HG03521 (cell line): Measurements from ENCODE around the gene ARHGAP32.
"Not testable (repeated sequence)": the region's sequence is repeated elsewhere in the genome, so short reads cannot be mapped to it uniquely, and the experiment has no call there.

Source experiments
- ATAC-seq: cut with Tn5 transposase; IDR thresholded peaks from one replicate; pipeline ENCODE4 v1.9.1; 2021; ENCODE audit warnings: mild to moderate bottlenecking, moderate library complexity; ENCODE audit not compliant: unreplicated experiment

ARHGAP32 gene

DNA sequence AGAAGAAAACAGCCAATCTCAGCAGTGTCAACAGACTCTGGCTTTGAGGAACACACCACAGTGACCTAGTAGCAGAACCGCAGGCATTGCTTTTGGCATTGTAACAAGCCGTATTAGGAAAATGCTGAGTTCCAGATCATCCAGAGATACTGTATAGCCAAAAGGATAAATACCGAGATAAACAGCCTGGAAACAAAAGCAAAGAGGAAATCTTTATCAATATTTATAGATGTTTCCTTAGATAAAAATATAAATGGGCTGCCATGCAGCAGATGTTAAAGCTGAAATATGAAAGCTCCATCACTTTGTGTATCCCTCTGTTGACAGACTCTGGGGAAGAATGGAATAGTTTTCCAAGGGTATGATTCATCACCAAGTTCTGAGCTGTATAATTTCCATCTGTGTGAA is 150.5 kb downstream of the ARHGAP32 start:
- ATAC-seq, result no peak

DNA sequence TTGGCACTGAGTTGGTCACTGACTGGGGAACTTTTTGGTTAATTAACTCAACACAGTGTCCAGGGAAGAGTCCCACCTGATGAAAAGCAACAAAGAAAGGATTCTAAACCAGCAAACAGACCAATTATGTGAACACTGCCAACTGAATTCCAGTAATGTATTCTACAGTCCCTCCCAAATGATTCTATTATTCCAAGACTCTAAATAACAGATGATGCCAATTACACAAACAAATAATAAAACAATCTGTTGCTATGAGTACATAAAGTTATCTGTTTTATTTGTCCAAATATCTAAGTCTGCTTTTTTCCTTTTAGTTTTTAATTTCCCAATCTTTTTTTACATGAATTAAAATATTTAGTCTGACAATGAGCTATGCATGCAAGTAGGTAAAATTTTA is 151.2 kb downstream of the ARHGAP32 start:
- no peak for ATAC-seq

DNA sequence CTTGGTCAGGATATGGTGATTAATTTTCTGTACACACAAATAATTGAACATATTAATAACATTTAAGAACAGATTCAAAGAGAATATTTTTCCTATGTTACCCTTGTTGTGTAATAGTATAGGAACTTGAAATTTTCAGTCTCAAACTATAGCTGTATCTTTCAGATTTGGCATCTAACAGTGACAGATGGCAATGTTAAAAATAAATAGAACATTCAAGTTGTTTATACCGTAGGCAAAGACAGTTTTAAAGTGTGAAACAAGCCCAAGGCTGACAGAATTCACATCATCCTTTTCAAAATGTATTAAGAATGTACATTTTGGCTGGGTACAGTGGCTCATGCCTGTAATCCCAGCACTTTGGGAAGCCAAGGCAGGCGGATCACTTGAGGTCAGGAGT is 156.9 kb downstream of the ARHGAP32 start:
- no peak for ATAC-seq

DNA sequence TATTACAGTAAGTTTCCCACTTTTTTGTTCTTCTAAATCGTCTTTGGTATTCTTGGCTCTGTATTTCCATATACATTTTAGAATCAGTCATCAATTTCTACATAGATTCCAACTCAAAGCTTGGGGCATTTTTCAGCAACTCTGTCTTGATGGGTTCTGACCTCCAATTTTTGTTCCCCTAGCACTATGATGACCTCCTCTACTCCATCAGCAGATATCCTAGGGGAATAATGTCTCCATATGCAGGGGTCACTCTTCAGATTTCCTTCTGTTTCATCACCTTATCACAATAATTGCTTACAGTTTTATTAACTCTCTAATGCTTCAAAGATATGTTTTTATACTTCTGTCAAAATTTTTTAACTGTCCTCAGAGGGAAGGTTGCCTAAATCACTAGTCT is 158.1 kb downstream of the ARHGAP32 start:
- no peak for ATAC-seq

DNA sequence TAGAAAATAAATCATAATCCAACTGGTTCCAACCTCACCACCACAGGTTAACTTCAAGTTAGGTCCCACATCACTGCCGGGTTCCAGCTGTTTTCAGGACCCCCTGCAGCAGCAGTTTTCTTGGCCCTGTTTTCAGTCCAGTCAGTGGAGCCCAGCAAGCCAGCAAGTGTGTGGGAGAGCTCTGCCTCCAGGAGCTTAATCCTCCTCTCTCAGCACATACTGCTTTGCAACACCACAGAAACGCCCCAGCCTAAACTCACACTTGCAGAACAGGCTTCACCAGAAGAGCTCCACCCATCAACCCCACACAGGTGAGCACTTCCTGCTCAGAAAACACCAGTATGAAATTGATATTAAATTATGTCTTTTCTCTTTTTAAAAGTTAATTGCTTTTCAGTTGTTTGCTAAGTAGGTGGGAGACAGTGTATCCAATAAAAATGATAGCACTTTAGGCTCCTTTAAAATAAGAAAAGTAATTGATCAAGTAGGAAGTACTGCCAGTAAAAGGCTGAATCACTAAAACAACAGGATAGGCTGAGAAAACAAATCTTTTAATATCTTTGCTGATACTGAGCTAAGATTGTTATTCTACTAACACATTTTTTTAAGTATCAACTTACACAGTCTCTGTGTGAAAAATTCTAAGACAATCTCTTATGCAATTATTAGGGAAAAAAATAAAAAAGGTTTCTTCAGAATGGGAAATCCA is 168.0 kb downstream of the ARHGAP32 start:
- no peak for ATAC-seq

DNA sequence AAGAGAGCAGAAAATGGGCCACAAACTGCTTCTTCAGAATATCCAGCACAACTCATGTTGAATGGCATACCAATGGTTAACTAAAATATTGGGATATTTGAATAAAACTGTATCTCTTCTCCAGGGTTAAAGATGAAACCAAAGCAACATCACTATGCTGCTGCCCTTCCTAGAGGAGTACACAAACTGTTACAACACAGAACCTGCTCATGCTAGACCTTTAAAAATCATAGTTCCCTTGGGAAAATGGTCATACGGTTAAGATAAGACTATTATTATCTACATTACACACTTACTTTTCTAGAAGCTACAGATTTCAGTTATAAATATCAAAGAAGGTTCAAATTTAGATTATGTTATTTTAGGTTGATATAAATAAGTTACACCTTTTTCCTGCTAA is 170.8 kb downstream of the ARHGAP32 start:
- ATAC-seq, result no peak

DNA sequence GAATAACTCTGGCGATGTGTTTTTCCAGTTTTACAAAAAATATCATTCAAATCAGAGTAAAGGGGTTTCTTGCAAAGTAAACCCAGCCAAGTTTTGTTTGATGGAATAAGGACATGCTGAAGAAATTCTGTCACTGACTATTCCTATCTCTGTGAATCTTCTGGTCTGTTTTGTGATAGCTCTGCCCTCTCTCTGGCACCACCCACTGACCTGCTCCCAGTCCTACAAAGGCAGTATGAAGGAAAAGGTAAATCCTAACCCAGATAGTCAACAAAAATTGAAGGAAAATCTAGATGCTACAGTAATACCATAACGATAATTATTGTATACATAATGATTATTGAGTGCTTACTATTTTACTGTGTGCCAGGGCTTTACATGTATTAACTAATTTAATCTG is 173.1 kb downstream of the ARHGAP32 start:
- ATAC-seq, result no peak

DNA sequence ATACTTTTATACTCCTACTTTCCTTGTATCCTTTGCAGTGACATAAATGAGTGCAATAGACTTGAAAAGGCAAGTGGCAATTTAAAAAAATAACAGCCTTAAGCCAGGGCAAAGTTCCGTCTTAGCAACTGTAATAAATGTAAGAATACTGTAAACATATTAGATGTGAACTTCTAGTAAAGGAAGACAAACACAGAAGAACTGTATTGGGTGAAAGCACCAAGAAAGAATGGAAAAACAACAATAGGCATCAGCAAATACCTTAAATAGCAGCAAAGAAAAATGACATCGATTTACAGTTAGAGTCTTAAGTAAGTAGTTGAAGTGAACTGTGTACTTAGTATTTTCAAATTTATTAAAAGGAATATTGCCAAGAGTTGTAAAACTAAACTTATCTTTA is 174.0 kb downstream of the ARHGAP32 start:
- ATAC-seq, result no peak

DNA sequence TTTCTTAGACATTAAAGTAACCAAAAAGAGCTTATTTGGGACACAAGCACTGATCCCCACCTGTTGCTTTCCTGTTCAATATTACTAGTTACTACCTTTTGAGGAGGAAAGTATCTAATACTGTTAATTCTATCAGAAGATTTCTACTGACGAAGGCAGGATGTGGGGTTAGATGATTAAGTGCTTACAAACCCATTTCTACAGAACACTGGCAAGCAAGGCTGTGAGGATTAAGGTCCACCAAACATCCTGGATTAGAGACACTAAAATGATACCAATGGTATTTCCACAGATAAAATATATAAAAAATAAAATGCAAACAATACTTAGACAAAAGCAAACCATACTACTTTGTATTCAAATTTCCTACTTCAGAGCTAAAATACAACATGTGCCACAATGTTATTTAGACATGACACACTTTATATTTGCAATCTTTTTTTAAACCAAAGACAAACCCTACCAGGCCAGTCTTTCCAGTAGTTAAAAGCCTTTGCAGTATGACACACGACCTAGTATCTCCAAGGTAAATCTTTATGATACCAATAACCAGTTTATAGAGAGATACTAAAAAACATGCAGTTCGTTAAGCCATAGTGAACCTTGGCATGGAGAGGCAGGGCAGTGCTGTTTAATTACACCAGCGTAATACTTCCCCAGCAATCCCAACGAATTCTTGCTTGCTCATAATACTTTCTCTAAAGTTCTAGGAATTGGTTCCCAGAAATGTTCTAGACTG is 178.2 kb downstream of the ARHGAP32 start:
- ATAC-seq, result no peak

DNA sequence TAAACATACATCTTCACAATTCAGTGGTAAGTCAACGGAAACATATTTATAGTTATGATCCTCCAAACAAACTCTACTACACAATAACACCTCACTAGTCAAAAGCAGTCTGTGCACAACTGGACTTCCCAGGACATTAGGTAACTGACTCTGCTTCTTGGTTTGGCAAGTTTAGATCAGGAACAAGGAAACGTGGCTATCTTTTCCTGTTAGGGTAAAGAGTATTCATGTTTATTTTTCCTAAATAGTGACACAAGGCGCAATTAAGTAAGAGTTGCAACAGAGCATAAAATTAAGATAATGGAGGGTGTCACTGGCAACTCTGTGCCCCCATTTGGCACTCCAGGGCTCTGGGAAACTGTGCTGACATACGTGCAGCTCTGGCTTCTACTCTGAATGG is 179.2 kb downstream of the ARHGAP32 start:
- ATAC-seq, result no peak

DNA sequence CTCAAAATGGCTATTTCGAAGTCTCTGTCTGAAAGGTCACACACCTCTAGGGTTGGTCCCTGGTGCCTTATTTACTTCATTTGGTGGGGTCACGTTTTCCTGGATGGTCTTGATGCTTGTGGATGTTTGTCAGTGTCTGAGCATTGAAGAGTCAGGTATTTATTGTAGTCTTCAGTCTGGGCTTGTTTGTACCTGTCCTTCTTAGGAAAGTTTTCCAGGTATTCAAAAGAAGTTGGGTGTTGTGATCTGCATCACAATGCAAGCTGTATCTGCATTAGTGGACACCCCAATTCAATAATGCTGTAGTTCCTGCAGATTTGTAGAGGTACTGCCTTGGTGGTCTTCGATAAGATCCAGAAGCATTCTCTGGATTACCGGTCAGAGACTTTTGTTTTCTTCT is 186.0 kb downstream of the ARHGAP32 start:
- ATAC-seq, result no peak

DNA sequence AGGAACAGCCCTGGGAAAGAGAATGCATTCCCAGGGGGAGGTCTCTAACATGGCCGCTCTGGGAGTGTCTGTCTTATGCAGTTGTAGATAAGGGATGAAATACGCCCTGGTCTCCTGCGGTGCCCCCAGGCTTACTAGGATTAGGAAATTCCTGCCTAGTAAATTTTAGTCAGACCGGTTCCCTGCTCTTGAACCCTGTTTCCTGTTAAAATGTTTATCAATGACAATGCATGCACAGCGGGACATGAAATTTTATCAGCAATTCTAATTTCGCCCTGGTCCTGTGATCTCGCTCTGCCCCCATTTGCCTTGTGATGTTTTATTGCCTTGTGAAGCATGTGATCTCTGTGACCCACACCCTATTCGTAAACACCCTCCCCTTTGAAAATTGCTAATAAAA is 193.0 kb downstream of the ARHGAP32 start:
- ATAC-seq, result not testable (repeated sequence)

DNA sequence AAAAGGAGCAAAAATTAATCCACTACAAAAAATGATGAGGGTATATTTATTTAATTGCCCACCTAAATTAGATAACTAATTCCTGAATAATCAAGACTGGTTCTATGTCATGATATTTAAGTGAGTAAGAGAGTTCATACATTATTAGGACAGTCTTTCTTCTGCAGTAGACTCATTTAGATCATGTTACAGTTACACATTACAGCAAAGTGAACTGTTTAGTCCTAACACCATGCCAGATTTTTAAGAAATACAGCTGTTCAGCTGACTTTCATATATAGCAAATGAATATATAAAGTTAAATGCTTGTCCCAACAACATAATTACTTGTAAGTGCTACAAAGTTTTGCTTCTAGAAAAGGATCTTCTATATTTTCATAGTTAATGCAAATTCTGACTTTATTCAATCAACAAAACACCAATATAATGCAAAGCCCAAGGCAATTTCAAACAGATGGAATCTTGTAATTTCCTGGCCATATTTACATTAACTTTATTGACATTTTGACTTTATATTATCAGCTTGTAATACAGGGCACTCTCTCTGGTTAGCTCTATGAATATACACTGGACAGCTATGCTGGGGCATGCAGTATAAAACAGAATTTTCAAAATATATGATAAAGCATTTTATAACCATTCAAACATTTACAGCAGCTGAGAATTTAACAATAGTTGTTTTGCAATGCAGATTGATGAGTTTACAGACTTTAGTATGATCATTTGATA is 203.7 kb downstream of the ARHGAP32 start:
- no peak for ATAC-seq

DNA sequence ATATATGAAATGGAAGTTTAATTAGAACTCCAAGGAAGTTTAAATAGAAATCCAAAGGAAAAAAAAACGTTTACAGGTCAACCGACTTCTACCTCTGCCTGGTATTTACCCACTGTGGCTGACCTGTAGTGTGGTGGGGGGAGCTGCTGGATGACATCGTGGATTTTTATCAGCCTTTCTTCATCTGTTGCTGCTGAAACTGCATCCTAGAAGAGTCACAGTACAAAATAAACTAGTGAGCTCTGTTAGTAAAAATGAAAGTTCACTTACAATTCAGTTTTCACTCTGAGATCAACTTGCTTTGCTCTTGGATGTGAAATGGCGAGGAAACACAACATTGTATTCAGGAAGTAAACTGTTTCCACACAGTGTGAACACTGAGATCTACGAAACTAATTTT is 206.2 kb downstream of the ARHGAP32 start:
- no peak for ATAC-seq

DNA sequence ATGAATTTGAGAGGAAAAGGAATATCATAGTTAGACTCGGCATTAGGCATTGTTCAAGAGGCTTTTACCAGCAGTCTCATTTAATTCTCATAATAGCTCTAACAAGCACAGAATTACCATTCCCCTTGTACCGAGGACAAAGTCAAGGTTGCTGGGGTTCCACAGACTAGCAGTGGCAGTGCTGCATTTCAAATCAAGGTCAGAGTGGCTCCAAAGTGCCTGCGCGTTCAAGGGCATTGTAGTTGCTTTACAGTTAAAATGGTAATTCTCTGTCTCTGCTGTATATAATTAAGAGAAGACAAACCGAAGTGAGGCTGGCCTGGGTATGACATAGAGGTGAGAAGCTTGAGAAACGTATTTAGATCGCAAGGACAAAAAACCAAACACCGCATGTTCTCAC is 209.1 kb downstream of the ARHGAP32 start:
- ATAC-seq, result no peak

DNA sequence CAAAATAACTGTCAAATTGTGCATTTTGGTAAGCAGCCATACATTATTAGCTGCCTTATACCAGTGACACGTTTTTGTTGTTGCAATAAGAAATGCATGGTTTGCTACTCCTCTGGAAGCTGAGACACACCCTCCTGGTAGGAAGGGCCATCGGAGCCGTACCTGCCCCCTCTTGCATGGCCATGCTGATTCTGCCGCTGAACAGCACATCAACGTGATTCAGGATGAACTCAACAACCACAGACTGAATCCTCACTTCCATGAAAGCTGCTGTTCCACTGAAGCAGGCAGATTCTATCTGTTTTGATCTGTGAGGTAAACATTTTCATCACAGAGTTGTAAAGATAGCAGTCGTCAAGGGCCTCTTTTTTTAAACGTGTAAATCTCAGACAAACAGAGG is 210.9 kb downstream of the ARHGAP32 start:
- no peak for ATAC-seq

DNA sequence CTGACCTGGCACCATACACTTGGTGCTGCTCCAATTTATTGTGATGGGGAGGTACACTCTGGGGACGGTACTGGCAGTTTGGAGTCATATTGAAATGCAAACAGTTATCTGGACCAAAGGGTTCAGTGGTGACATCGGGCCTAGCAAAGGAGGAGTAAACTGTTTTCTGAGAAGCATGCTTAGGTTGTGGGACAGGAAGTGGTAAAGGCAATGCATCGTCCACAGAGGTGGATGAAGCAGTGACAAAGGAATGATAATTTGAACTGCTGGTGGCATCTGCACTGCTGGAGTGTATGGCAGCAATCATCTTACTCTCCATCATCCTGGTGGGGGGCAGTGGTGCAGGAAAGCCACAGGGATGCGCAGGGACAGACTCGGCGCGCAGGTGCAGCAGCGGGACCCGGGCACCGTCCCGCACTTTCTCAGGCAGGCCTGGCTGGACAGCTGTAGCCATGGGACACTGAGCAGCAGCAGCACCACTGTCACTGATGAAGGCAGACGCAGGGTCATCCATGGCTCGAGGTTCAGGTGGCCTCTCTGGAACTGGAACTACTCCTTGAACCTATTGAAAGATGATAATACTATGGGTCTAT is 221.4 kb downstream of the ARHGAP32 start:
- no peak for ATAC-seq

DNA sequence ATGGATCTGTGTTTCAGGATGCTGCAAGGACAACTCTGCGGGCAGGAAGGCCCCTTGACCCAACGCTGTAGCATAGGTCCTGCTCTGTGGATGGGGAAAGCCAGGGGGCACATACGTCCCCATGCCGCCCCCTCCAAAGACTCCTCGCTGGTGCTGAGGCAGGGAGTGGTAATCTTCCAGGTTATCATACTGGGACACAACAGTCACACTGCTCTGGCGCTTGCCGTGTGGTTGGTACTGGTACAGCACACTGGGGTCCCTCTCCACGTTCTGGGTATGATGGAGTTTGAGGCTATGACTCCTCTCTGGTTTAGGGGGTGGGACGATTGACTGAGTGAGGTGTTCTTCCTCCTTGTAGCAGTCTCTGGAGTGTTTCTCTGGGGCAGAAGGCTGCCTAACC is 223.2 kb downstream of the ARHGAP32 start:
- no peak for ATAC-seq

DNA sequence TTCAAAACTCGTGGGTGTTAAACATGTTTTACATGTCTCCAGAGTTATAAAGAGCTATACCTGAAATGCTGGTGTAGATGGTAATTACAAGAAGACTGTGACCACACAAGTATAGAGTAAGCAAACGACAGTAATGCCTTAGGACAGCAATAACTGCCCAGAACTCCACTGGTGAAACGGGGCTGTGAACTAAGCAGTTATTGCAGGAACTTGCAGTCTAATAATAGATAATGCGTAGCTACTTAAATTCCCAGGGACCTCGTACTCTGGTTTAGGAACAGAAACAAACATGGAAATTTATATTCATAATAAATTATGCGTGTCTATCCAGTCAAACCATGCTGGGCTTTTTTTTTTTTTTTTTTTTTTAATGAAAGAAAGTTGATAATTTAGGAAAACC is 224.5 kb downstream of the ARHGAP32 start:
- no peak for ATAC-seq

DNA sequence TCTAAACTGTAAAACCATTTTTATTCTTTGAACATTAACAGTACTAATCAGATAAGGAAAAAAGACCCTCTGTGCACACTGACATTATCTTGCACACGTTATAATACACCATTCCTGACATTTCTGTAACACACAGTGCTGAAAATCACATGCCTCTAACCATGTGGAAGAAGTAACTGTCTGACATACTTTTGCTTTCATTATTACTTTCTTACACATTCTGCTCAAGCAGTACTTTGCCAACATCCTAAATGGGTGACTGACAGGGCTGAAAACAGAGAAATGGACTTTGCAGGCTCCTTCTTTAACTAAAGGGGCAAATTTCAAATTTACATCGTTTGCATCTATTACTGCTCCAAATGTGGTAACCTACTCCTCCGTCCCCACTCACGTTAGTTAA is 226.6 kb downstream of the ARHGAP32 start:
- peak; percentile 93 for ATAC-seq

DNA sequence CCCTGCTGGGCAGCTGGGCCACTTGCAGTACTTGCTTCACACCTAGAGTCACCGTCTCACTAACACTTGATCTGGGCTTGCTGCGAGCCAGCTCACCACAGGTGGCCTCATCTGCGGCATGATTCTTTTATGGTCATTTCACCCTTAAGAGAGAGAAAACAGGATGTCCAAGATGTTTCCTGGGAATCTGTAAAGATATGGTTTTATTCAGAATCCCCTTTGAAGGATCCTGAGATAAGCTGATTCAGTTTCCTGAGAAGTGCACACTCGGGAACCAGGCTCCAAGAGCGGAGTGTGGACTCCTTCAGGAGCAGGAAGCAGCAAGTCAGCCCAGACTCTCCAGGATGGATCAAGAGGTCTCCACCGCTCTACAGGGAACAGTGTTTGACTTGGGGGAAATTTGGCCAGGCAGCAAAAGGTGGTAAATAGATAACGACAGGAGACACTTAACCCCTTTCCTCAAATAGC is 227.6 kb downstream of the ARHGAP32 start:
- ATAC-seq, result no peak
